ENCODE results near the gene NACC2. TPM values are rescaled to one million over a fixed set of nuclear protein-coding genes. Genes with fewer than 3 reads are reported as not detected.

Gene NACC2
- total RNA-seq, 1 experiment from 2014 or later = 24.8 TPM

DNA sequence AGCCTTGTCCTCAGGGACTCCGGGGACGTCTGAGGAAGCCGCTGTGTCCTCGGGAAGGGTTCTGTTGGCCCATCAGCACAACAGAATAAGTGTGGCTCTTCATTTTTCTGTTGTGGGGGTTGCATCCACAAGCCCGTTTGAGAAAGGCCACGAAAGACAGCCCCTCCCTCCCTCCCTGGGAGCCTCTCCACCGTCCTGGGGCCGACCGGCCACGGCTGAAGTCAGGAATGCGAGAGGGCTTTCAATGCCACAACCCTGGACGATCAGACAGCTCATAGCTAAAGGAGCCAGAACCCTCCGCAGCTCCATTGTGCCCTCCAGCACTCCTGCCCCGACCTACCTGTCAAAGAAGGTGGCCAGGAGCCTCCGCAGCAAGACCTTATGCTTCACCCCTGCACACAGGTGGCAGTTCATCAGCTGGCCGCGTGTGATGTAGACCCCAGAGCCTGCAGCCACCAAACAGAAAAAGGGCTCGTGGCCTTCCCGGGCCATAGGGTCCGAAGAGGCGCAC, 81.5 kb downstream of the NACC2 start:
- H3K27me3 Mint-ChIP-seq (ENCODE audit: unreplicated experiment) = no peaks in the 10 kb centered on the region
- CTCF ChIA-PET = no interaction called here
- H3K4me3 Mint-ChIP-seq (ENCODE audit: low read depth, unreplicated experiment) = no peak overlapping the region
- peaks cover 10% of the 10 kb centered on the region for H3K36me3 Mint-ChIP-seq (ENCODE audit: insufficient read depth, unreplicated experiment)
- no peak for DNase-seq
- no TSS peak for BruUV-seq (replicated peaks)
- H3K4me1 Mint-ChIP-seq (ENCODE audit: low read depth, unreplicated experiment) = no peaks in the 10 kb centered on the region
- TF ChIP-seq, protein P1, sequence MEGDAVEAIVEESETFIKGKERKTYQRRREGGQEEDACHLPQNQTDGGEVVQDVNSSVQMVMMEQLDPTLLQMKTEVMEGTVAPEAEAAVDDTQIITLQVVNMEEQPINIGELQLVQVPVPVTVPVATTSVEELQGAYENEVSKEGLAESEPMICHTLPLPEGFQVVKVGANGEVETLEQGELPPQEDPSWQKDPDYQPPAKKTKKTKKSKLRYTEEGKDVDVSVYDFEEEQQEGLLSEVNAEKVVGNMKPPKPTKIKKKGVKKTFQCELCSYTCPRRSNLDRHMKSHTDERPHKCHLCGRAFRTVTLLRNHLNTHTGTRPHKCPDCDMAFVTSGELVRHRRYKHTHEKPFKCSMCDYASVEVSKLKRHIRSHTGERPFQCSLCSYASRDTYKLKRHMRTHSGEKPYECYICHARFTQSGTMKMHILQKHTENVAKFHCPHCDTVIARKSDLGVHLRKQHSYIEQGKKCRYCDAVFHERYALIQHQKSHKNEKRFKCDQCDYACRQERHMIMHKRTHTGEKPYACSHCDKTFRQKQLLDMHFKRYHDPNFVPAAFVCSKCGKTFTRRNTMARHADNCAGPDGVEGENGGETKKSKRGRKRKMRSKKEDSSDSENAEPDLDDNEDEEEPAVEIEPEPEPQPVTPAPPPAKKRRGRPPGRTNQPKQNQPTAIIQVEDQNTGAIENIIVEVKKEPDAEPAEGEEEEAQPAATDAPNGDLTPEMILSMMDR (IDR thresholded peaks at IDR 0.05; ENCODE audit: unreplicated experiment) = no peak
- intact Hi-C loops (cut with micrococcal nuclease; ENCODE audit: unreplicated experiment) = no loop called here
- H3K27ac Mint-ChIP-seq (ENCODE audit: unreplicated experiment) = no peak overlapping the region
- no peaks in the 10 kb centered on the region for H3K9me3 Mint-ChIP-seq (ENCODE audit: low read depth, unreplicated experiment)

DNA sequence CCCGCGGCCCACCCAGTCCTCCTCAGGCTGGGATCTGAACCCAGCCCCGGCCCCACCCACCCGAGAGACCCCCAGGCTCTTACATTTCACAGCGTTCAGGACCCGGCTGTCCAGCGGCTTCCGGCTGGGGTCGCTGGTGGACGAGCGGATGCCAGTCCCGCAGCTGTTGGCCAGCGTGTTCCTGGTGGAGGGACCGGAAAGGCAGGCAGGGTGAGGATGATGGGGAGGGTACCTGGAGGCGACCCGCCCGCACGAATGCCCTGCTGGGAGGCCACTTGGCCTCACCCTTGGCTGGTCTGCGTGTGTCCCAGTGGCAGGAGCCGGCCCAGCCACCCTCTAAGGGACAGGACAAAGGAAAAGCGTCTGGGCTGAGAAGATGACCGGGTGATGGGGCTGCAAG, 82.0 kb downstream of the NACC2 start:
- BruUV-seq (replicated peaks) = no TSS peak
- DNase-seq = no peak
- TF ChIP-seq, protein P1 (IDR thresholded peaks at IDR 0.05; ENCODE audit: unreplicated experiment) = no peak
- Mint-ChIP-seq H3K27me3 (ENCODE audit: unreplicated experiment) (no peaks in the 10 kb centered on the region), H3K9me3 (ENCODE audit: low read depth, unreplicated experiment) (no peaks in the 10 kb centered on the region), H3K4me1 (ENCODE audit: low read depth, unreplicated experiment) (no peaks in the 10 kb centered on the region), H3K36me3 (ENCODE audit: insufficient read depth, unreplicated experiment) (peaks cover 10% of the 10 kb centered on the region), H3K27ac (ENCODE audit: unreplicated experiment) (no peak overlapping the region), H3K4me3 (ENCODE audit: low read depth, unreplicated experiment) (no peak overlapping the region)
- CTCF ChIA-PET = no interaction called here
- intact Hi-C loops (cut with micrococcal nuclease; ENCODE audit: unreplicated experiment) = no loop called here

DNA sequence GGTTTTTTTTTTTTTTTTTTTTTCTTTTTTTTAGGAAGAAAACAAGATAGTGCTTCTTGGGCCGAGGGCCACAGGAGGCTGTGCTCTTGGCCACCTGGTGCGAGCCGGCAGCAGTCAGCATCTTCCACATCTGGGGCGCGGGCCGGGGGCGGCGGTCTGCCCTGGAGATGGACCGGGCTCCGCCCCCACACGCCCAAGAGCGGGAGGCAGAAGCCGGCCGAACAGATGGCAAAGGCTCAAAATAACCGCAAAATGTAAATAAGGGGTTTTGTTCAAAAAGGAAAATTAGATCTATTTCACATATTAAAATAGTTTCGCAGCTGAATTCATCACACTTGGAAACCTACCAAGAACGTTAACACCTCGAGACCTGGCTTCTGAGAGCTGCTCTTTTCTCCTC, 82.4 kb downstream of the NACC2 start:
- Mint-ChIP-seq H3K9me3 (ENCODE audit: low read depth, unreplicated experiment) (no peaks in the 10 kb centered on the region), H3K36me3 (ENCODE audit: insufficient read depth, unreplicated experiment) (peaks cover 14% of the 10 kb centered on the region), H3K4me3 (ENCODE audit: low read depth, unreplicated experiment) (no peak overlapping the region), H3K4me1 (ENCODE audit: low read depth, unreplicated experiment) (no peaks in the 10 kb centered on the region), H3K27me3 (ENCODE audit: unreplicated experiment) (no peaks in the 10 kb centered on the region), H3K27ac (ENCODE audit: unreplicated experiment) (no peak overlapping the region)
- no TSS peak for BruUV-seq (replicated peaks)
- DNase-seq = no peak
- CTCF ChIA-PET = no interaction called here
- TF ChIP-seq, protein P1 (IDR thresholded peaks at IDR 0.05; ENCODE audit: unreplicated experiment) = no peak
- intact Hi-C loops (cut with micrococcal nuclease; ENCODE audit: unreplicated experiment) = no loop called here

DNA sequence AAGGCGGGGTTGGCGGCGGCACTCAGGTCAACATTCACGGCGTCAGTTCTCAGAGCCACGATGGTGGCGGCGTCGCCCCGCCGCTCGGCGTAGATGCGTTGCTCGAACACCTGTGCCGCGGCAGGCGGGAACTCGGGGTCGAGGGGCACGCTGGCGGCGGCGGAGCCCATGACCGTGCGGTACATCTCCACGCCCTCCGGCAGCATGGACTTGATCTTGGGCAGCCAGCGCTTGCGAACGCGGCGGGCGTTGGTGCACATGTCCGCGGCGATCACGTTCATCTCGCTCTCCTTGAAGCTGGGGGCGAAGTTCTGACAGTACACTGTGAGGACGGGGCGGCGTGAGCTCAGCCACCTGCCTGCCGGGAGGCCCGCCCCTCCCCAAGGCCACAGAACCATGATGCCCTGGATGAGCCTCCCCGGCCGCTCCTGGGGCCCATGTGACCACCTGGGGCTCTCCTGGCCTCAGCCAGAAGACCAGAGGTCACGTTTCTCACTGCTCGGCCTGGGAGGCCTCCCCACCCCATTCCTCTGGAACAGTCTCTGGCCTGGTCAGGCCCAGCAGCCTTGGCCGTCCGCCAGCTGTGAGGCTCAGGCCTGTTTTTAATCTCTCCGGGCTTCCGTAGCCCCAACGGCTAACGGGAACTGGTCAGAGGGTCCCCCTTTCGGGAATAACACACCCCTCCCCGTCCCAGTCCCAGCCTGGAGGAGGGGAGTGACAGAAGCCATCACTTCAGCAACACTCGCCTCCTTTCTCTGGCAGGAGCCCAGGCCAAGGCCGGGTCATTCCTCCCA, 83.2 kb downstream of the NACC2 start:
- H3K36me3 Mint-ChIP-seq (ENCODE audit: insufficient read depth, unreplicated experiment) = peaks cover 21% of the 10 kb centered on the region
- no peaks in the 10 kb centered on the region for H3K9me3 Mint-ChIP-seq (ENCODE audit: low read depth, unreplicated experiment)
- H3K4me3 Mint-ChIP-seq (ENCODE audit: low read depth, unreplicated experiment) = no peak overlapping the region
- DNase-seq = no peak
- no peaks in the 10 kb centered on the region for H3K4me1 Mint-ChIP-seq (ENCODE audit: low read depth, unreplicated experiment)
- BruUV-seq (replicated peaks) = no TSS peak
- TF ChIP-seq, protein P1 (IDR thresholded peaks at IDR 0.05; ENCODE audit: unreplicated experiment) = no peak
- no peaks in the 10 kb centered on the region for H3K27me3 Mint-ChIP-seq (ENCODE audit: unreplicated experiment)
- no peak overlapping the region for H3K27ac Mint-ChIP-seq (ENCODE audit: unreplicated experiment)
- intact Hi-C loops (cut with micrococcal nuclease; ENCODE audit: unreplicated experiment) = no loop called here
- CTCF ChIA-PET = interaction anchor here (0.6 kb wide), 1 partner anchor 8 kb away, joined by 7 read pairs; no protein-coding TSS in a partner anchor

All from Calu3 (cell line).